Measurements from ENCODE around the gene PPM1M.

- TF ChIP-seq CTCF (conservative IDR thresholded peaks at IDR 0.05; ENCODE audit: low read depth in 2 of 2), result no peak
- TF ChIP-seq REST (IDR thresholded peaks at IDR 0.05; ENCODE audit: unreplicated experiment), result no peak
- no peak for TF ChIP-seq EZH2phosphoT487 (IDR thresholded peaks at IDR 0.05; ENCODE audit: unreplicated experiment)
- TF ChIP-seq POLR2AphosphoS5 (IDR thresholded peaks at IDR 0.05; ENCODE audit: low read depth), result no peak
- no peak for TF ChIP-seq EZH2 (IDR thresholded peaks at IDR 0.05; ENCODE audit: low read depth, unreplicated experiment)
- no peak for TF ChIP-seq ZNF331 (CRISPR knock-in tag; IDR thresholded peaks at IDR 0.05; ENCODE audit: low read depth)
- no peak for TF ChIP-seq NANOG (IDR thresholded peaks at IDR 0.05; ENCODE audit: borderline replicate concordance)
- no peak for TF ChIP-seq CREB1 (CRISPR knock-in tag; IDR thresholded peaks at IDR 0.05; ENCODE audit: low read depth)
- TF ChIP-seq STAT1 (IDR thresholded peaks at IDR 0.05; ENCODE audit: unreplicated experiment), result no peak
Observed at GRCh38 chr3:52228266-52228665, 17.3 kb upstream of the PPM1M start.

Data from GM23338 (cell line).